Muscle layer of duodenum (tissue), 2 donors: ENCODE results near the gene GFI1B.

Experiments
- H3K27ac ChIP-seq: one replicate; pipeline ENCODE4 v1.7.0; 2013; ENCODE audit warnings: mild to moderate bottlenecking, low read length
- H3K27me3 ChIP-seq: one replicate; pipeline ENCODE4 v1.7.0; 2013; ENCODE audit warnings: low read depth, mild to moderate bottlenecking, control low read depth, low read length
- H3K36me3 ChIP-seq, 2 donors: one replicate each; pipeline ENCODE4 v1.7.0; 2013; ENCODE audit warnings: low read length in 2 of 2, control low read depth in 1 of 2, mild to moderate bottlenecking in 1 of 2; ENCODE audit not compliant: insufficient read depth in 2 of 2, control insufficient read depth in 1 of 2
- H3K4me1 ChIP-seq, 2 donors: one replicate each; pipeline ENCODE4 v1.7.0; 2013; ENCODE audit warnings: low read length in 2 of 2, mild to moderate bottlenecking in 2 of 2, control low read depth in 1 of 2, moderate library complexity in 1 of 2; ENCODE audit not compliant: insufficient read depth in 2 of 2, control insufficient read depth in 1 of 2
- H3K4me3 ChIP-seq, 2 donors: one replicate each; pipeline ENCODE4 v1.7.0; 2013; ENCODE audit warnings: low read length in 2 of 2, low read depth in 1 of 2, mild to moderate bottlenecking in 1 of 2
- H3K9me3 ChIP-seq, 2 donors: one replicate each; pipeline ENCODE4 v1.7.0; 2013; ENCODE audit warnings: low read length in 2 of 2, control low read depth in 1 of 2, mild to moderate bottlenecking in 1 of 2; ENCODE audit not compliant: control insufficient read depth in 1 of 2
- donor health status: healthy.

The GFI1B gene

DNA sequence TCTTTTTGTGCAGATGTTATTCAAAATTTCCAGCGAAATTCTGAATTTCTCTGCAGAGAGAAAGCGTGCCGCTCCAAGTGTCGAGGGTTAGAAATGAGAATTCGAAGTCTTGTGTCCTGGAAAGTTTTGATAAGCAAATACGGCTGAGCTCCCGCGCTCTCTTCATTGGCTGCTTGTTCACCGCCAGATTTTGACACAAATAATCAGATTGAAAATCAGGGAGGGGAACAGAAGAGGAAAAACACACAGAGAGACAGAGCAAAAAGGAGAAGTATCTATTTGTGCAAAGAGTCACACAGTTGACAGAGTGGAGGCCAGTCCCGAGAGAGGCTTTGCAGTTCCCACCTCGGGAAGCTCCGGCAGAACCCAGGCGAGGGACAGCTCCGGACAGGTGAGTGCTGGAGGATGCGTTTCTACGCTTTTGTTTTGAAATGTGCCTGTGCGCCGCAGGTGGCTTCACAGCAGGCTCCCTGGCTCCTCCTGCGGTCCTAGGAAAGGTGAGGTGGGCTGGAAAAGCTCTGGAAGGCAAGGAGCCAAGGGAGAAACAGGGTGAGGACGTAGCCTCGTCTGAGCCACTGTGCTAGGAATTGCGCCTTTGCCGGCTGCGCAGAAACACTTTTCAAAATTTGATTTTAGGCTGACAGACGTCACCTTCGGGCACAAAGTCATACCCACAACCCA is at the start of gene GFI1B:
Gene GFI1B, plus strand, starts transcription at position 244 of the 681 bp plus-strand sequence. CDS start 7,985 bp downstream, outside the sequence.
- no peak within 1 kb of the TSS for H3K27ac ChIP-seq
- peaks cover 0 to 6% of the 10 kb centered on the region in 2 donors for H3K4me1 ChIP-seq
- H3K36me3 ChIP-seq: no peaks in the 10 kb centered on the region
- H3K9me3 ChIP-seq: no peaks in the 10 kb centered on the region
- H3K4me3 ChIP-seq: no peak within 1 kb of the TSS
- peaks cover 8% of the 10 kb centered on the region for H3K27me3 ChIP-seq

GRCh38 chr9:132931178-132931735 is 47.2 kb upstream of the GFI1B start:
- no peaks in the 10 kb centered on the region for H3K9me3 ChIP-seq
- no peak overlapping the region for H3K4me3 ChIP-seq
- H3K27me3 ChIP-seq: no peaks in the 10 kb centered on the region
- peaks cover 20 to 27% of the 10 kb centered on the region in 2 donors for H3K36me3 ChIP-seq
- no peaks in the 10 kb centered on the region for H3K4me1 ChIP-seq
- no peak overlapping the region for H3K27ac ChIP-seq

- Histone ChIP-seq H3K4me1 (no peaks in the 10 kb centered on the region), H3K27ac (no peak overlapping the region), H3K9me3 (no peaks in the 10 kb centered on the region), H3K4me3 (no peak overlapping the region), H3K27me3 (no peaks in the 10 kb centered on the region), H3K36me3 (peaks cover 6 to 8% of the 10 kb centered on the region in 2 donors)
These were observed 43.5 kb upstream of the GFI1B start for GRCh38 chr9:132935026-132935425.

- H3K27me3 ChIP-seq: no peaks in the 10 kb centered on the region
- no peaks in the 10 kb centered on the region for H3K9me3 ChIP-seq
- no peak overlapping the region for H3K4me3 ChIP-seq
- peaks cover 6 to 8% of the 10 kb centered on the region in 2 donors for H3K36me3 ChIP-seq
- H3K4me1 ChIP-seq: peaks cover 6 to 8% of the 10 kb centered on the region in 2 donors
- H3K27ac ChIP-seq: no peak overlapping the region
These were observed 41.0 kb upstream of the GFI1B start for GRCh38 chr9:132937463-132937901.

- H3K36me3 ChIP-seq: peaks cover 5 to 6% of the 10 kb centered on the region in 2 donors
- H3K27ac ChIP-seq: no peak overlapping the region
- H3K27me3 ChIP-seq: no peaks in the 10 kb centered on the region
- peaks cover 17 to 22% of the 10 kb centered on the region in 2 donors for H3K4me1 ChIP-seq
- no peaks in the 10 kb centered on the region for H3K9me3 ChIP-seq
- H3K4me3 ChIP-seq: no peak overlapping the region
These were observed 39.3 kb upstream of the GFI1B start for GRCh38 chr9:132939169-132939568.

DNA sequence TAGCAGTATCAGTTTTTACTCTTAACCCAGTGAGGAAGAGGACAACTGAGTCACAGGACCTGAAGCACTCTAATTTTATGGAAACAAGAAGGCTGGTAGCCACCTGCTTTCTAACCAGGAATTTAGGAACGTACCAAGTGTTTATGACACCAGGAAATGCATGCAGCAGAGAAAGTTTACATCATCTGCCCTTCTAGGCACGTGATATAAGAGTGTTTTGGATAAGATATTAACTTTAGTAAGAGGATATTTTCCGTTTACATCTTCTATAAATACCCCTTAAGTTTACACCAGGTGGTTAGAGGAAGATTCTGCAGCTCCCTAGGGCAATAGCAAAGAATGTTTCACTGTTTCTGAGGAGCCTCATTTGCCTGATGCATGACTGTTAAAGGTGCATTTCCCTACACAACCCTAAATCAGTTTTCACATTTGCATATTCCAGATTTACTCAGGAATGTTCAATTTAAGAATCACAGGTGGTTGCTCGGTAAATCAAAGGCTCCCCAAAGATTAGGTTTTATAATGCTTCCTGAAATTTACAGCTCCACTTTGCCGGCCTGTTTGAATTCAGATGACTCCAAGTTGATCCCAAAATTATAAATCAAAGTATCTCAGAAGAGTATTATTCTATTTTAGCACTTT is 35.8 kb upstream of the GFI1B start:
- no peaks in the 10 kb centered on the region for H3K9me3 ChIP-seq
- no peaks in the 10 kb centered on the region for H3K27me3 ChIP-seq
- H3K4me3 ChIP-seq: peak overlapping the region in 1 of 2 donors; percentile 100
- no peaks in the 10 kb centered on the region for H3K36me3 ChIP-seq
- H3K4me1 ChIP-seq: peaks cover 17 to 22% of the 10 kb centered on the region in 2 donors
- no peak overlapping the region for H3K27ac ChIP-seq

DNA sequence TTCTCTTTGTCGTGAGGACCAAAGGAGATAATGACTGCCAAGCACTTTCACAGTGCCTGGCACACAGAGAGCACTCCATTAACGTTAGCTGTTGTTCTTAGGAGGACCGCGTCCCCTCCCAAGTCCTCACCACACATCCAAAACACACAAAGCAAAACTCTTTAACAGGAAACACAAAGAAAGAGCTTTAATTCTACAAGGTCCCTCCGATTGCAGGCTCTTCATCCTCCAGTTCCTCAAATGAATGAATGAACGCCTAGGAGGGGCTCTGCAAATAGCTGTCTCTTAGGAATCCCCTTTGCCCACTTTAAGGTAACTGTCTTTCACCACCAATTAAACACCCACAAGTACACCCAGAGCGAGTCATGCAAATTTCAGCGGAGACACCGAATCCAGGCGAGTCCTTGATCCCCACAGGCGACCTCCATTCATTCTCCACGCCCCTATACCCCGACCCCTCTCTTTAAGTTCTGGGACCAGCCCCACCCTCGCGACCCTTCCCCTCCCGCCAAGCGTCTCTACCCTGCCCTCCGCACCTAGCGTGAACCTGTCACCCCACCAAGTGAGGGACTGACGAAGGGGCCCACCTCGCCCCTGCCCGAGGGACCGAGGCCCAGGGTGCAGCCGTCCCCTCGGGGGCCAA is 34.7 kb upstream of the GFI1B start:
- no peaks in the 10 kb centered on the region for H3K9me3 ChIP-seq
- no peaks in the 10 kb centered on the region for H3K27me3 ChIP-seq
- H3K4me1 ChIP-seq: peaks cover 17 to 22% of the 10 kb centered on the region in 2 donors

DNA sequence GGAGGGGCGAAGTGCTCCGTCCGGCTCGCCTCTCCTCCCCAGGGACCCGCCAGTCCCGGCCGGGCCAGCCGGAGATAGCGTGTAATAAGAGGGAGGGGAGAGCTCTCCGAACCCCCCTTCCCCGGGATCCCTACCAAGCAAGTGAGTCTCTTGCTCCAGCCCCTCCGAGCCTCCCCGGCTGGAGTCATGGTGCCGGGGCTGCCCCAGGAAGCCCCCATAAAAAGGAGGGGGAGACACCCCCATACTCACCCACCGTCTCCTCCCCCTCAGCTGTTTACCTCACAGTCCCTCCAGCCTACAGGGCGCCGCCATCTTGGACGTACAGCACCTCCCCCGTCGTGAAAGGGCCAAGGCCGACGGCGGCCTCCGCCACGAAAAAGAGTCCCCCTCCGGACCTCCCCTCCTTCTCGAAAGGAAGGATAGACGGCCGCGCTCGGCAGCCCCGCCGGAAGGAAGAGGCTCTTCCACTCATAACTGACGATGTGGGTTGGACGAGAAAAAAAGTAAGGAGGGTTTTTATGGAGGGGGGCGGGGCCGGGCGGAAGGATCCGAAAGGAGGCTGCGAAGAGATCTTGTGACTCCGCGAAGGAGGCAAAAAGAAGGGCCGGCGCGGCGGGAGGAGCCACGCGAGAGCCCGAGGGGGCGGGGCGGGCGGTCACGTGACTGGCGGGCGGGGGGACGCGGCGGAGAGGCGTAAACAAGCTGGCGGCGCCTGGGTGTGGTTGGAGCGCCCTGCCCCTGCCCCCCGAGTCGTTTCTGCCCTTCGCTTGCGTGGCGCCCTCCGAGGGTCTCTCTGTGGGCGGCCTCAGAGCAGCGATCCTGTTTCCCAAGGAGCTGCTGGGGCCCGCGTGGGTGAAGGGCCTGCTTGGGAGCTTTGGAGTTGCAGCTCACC is 34.0 kb upstream of the GFI1B start, which contains the start of gene TSC1:
Gene TSC1, minus strand, starts transcription at position 323 of the 892 bp plus-strand sequence. CDS start 15,744 bp downstream, outside the sequence.
- no peaks in the 10 kb centered on the region for H3K36me3 ChIP-seq
- no peaks in the 10 kb centered on the region for H3K27me3 ChIP-seq
- peak within 1 kb of the TSS; percentile 83 to 100 for H3K4me3 ChIP-seq
- no peaks in the 10 kb centered on the region for H3K9me3 ChIP-seq
- H3K4me1 ChIP-seq: peaks cover 17 to 22% of the 10 kb centered on the region in 2 donors
- peak within 1 kb of the TSS; percentile 91 for H3K27ac ChIP-seq

More for the DNA sequence above, 34.7 kb upstream of the GFI1B start:
- Histone ChIP-seq H3K27ac (peak overlapping the region; percentile 91), H3K4me3 (peak overlapping the region; percentile 83 to 100), H3K36me3 (no peaks in the 10 kb centered on the region)

DNA sequence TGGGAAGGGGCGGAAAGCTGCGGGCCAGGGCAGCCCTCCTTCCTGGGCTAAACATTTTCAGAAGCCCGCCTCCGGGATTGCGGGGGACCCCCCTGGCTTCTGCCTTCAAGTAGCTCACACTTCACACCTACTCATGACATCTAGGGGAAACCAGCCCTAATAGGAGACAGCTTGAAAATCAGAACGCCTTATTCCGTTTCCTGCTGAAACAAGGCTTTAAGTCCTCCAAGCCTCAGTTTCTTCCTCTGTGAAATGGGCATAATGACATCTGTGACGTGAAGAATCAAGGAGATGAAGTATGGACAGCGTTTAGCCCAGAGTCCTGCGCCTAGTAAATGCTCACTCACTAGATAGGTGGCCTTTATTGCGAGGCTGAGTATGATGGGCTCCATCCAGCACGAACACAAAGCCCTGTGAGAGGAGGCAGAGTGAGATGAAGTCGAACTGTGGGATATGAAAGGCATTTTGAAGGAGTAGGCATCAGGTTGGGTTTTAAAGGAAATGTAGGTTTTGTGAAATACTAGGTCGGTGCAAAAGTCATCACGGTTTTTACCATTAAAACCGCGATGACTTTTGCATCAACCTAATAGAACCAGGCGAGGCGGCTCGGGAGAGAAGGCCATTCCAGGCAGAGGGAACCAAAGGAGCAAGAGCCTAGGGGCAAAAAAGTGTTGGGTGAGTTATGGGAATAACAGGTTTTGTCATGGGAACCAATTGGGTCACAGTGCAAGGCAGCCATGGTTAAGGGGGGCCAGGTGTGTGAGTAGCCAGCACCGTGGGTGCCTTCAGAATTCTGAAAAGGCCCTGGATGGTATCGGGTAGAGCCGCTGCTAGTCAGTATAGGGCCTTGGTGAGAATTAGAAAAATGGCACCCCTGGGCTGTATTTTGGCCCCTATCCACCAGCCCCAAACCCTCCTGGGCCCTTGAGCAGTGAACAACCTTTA is 33.0 kb upstream of the GFI1B start:
- no peaks in the 10 kb centered on the region for H3K9me3 ChIP-seq
- peaks cover 17 to 22% of the 10 kb centered on the region in 2 donors for H3K4me1 ChIP-seq
- no peaks in the 10 kb centered on the region for H3K27me3 ChIP-seq
- H3K36me3 ChIP-seq: no peaks in the 10 kb centered on the region
- peak overlapping the region; percentile 56 to 100 for H3K4me3 ChIP-seq
- peak overlapping the region; percentile 54 for H3K27ac ChIP-seq

- Histone ChIP-seq H3K4me3 (no peak overlapping the region), H3K27me3 (no peaks in the 10 kb centered on the region), H3K27ac (no peak overlapping the region), H3K4me1 (peaks cover 17 to 22% of the 10 kb centered on the region in 2 donors), H3K36me3 (no peaks in the 10 kb centered on the region), H3K9me3 (no peaks in the 10 kb centered on the region)
These were observed 32.3 kb upstream of the GFI1B start for GRCh38 chr9:132946211-132946610.
